Endothelial cell (in vitro differentiated cells): ENCODE data around the gene GADL1. TPM values are rescaled to one million over a fixed set of nuclear protein-coding genes. Genes with fewer than 3 reads are reported as not detected.

Experiments used
- DNase-seq: peaks from one replicate; pipeline ENCODE4 v3.0.0; 2021; ENCODE audit warnings: low spot score
- H3K27ac Mint-ChIP-seq: one replicate; pipeline ENCODE4 v1.8.0; 2021; ENCODE audit warnings: mixed read lengths, inconsistent platforms; ENCODE audit not compliant: unreplicated experiment
- H3K27me3 Mint-ChIP-seq: one replicate; pipeline ENCODE4 v1.8.0; 2021; ENCODE audit warnings: mild to moderate bottlenecking, moderate library complexity, mixed read lengths, inconsistent platforms; ENCODE audit not compliant: unreplicated experiment
- H3K36me3 Mint-ChIP-seq: one replicate; pipeline ENCODE4 v1.8.0; 2021; ENCODE audit warnings: mild to moderate bottlenecking, low read depth, mixed read lengths, inconsistent platforms; ENCODE audit not compliant: unreplicated experiment
- H3K4me1 Mint-ChIP-seq: one replicate; pipeline ENCODE4 v1.8.0; 2021; ENCODE audit warnings: mild to moderate bottlenecking, mixed read lengths, inconsistent platforms; ENCODE audit not compliant: unreplicated experiment
- H3K4me3 Mint-ChIP-seq: one replicate; pipeline ENCODE4 v1.8.0; 2021; ENCODE audit warnings: mild to moderate bottlenecking, mixed read lengths, inconsistent platforms; ENCODE audit not compliant: unreplicated experiment
- H3K9me3 Mint-ChIP-seq: one replicate; pipeline ENCODE4 v1.8.0; 2021; ENCODE audit warnings: mixed read lengths, inconsistent platforms; ENCODE audit not compliant: unreplicated experiment
- CTCF ChIP-seq: fragments of 200-600 bp; sonication (generic); IDR thresholded peaks from one replicate; pipeline ENCODE4 v1.5.0; 2021; ENCODE audit warnings: antibody characterized with exemption; ENCODE audit not compliant: unreplicated experiment
- total RNA-seq: library from RNA; stranded (reverse); fragmentation: NEBNext Ultra II Directional; extraction: Animal tissue kit (Norgen Biotek cat#: 25700); gene quantifications from one replicate; pipeline ENCODE4 v1.2.1, GENCODE V29; 2021; ENCODE audit not compliant: unreplicated experiment

The GADL1 gene
- total RNA-seq, 1 donor from 2014 or later: not detected

GRCh38 chr3:30858894-30859389, 35.5 kb downstream of the GADL1 start:
- H3K27me3 Mint-ChIP-seq: peaks cover 1% of the 10 kb centered on the region
- H3K36me3 Mint-ChIP-seq: no peaks in the 10 kb centered on the region
- no peak overlapping the region for H3K27ac Mint-ChIP-seq
- no peak overlapping the region for H3K4me3 Mint-ChIP-seq
- H3K4me1 Mint-ChIP-seq: no peaks in the 10 kb centered on the region
- H3K9me3 Mint-ChIP-seq: no peaks in the 10 kb centered on the region
- DNase-seq: no peak
- TF ChIP-seq CTCF: no peak

- Mint-ChIP-seq H3K4me1 (no peaks in the 10 kb centered on the region), H3K27me3 (peaks cover 2% of the 10 kb centered on the region), H3K4me3 (no peak overlapping the region), H3K27ac (no peak overlapping the region), H3K9me3 (no peaks in the 10 kb centered on the region), H3K36me3 (no peaks in the 10 kb centered on the region)
- TF ChIP-seq CTCF: no peak
- DNase-seq: no peak
Measured at GRCh38 chr3:30855400-30856292, 38.8 kb downstream of the GADL1 start.

- Mint-ChIP-seq H3K4me3 (no peak overlapping the region), H3K9me3 (no peaks in the 10 kb centered on the region), H3K27ac (no peak overlapping the region), H3K4me1 (no peaks in the 10 kb centered on the region), H3K36me3 (no peaks in the 10 kb centered on the region), H3K27me3 (peaks cover 2% of the 10 kb centered on the region)
- DNase-seq: no peak
- no peak for TF ChIP-seq CTCF
Measured at GRCh38 chr3:30852833-30853232, 41.6 kb downstream of the GADL1 start.

GRCh38 chr3:30848087-30848779, 46.2 kb downstream of the GADL1 start:
- no peak overlapping the region for H3K27ac Mint-ChIP-seq
- H3K4me1 Mint-ChIP-seq: no peaks in the 10 kb centered on the region
- H3K9me3 Mint-ChIP-seq: no peaks in the 10 kb centered on the region
- H3K36me3 Mint-ChIP-seq: no peaks in the 10 kb centered on the region
- TF ChIP-seq CTCF: no peak
- no peak overlapping the region for H3K4me3 Mint-ChIP-seq
- DNase-seq: no peak
- no peaks in the 10 kb centered on the region for H3K27me3 Mint-ChIP-seq

GRCh38 chr3:30847592-30847991, 46.9 kb downstream of the GADL1 start:
- Mint-ChIP-seq H3K27me3 (no peaks in the 10 kb centered on the region), H3K9me3 (no peaks in the 10 kb centered on the region), H3K4me3 (no peak overlapping the region), H3K36me3 (no peaks in the 10 kb centered on the region), H3K27ac (no peak overlapping the region), H3K4me1 (no peaks in the 10 kb centered on the region)
- TF ChIP-seq CTCF: no peak
- DNase-seq: no peak
